ENCODE data around the gene ATP5MG. TPM values are rescaled to one million over a fixed set of nuclear protein-coding genes. Genes with fewer than 3 reads are reported as not detected.

ATP5MG gene
- total and polyA plus RNA-seq, 2 of the 8 experiments (the other 6 are each of a cell fraction or from before 2014, with no cell fraction given) = 237 to 464 TPM

GRCh38 chr11:118435893-118436624 lies 34.7 kb downstream of the ATP5MG start, which contains the start of gene KMT2A (continued):
- TF ChIP-seq SRF (IDR thresholded peaks at IDR 0.05; ENCODE audit: low read depth, low read length) = 0 out of 2 replicates have a peak, but pooled peaks have one; percentile 4
- peak; percentile 65; the same call in 1 of the 2 replicates for TF ChIP-seq GABPA (IDR thresholded peaks at IDR 0.05; ENCODE audit: borderline replicate concordance, insufficient read depth, low read length)
- no peak for TF ChIP-seq POU5F1 (IDR thresholded peaks at IDR 0.05; ENCODE audit: low read depth, low read length)
- TF ChIP-seq CHD1 (IDR thresholded peaks at IDR 0.05; ENCODE audit: low read depth, low read length) = no peak
- TF ChIP-seq CREB1 (IDR thresholded peaks at IDR 0.05) = peak; percentile 66
- TF ChIP-seq BRCA1 (IDR thresholded peaks at IDR 0.05; ENCODE audit: low read depth, low read length) = no peak
- peak; percentile 50; the same call in 1 of the 2 replicates for TF ChIP-seq CHD2 (IDR thresholded peaks at IDR 0.05; ENCODE audit: low read length)
- TF ChIP-seq EP300 (IDR thresholded peaks at IDR 0.05; ENCODE audit: borderline replicate concordance in 1 of 2, low read depth in 2 of 2, low read length in 2 of 2) = no peak
- TF ChIP-seq POLR2A (IDR thresholded peaks at IDR 0.05; ENCODE audit: control extremely low read depth in 1 of 2, low read depth in 2 of 2, low read length in 2 of 2) = peak in 1 of 2 experiments; percentile 49; a peak in 1 of 3 replicates
- no peak for TF ChIP-seq CBX5 (IDR thresholded peaks at IDR 0.05; ENCODE audit: low read depth, low read length)
- no peak for TF ChIP-seq CTCF (IDR thresholded peaks at IDR 0.05; ENCODE audit: control extremely low read depth in 1 of 3, insufficient read depth in 1 of 3, low read depth in 1 of 3, low read length in 3 of 3)
- TF ChIP-seq TCF12 (IDR thresholded peaks at IDR 0.05; ENCODE audit: low read depth, low read length) = peak; percentile 60; the same call in 1 of the 2 replicates
- no peak for TF ChIP-seq MAFK (IDR thresholded peaks at IDR 0.05; ENCODE audit: low read depth, low read length)
- no peak for TF ChIP-seq RXRA (IDR thresholded peaks at IDR 0.05; ENCODE audit: insufficient read depth, low read depth, low read length)
- no peak for TF ChIP-seq EZH2 (IDR thresholded peaks at IDR 0.05; ENCODE audit: low read depth, low read length, severe bottlenecking)
- TF ChIP-seq E2F6 (IDR thresholded peaks at IDR 0.05) = no peak; the same call in 1 of the 2 replicates
- TF ChIP-seq RNF2 (IDR thresholded peaks at IDR 0.05; ENCODE audit: borderline replicate concordance, low read depth, low read length, missing control alignments, poor library complexity, severe bottlenecking) = no peak
- TF ChIP-seq SP4 (IDR thresholded peaks at IDR 0.05; ENCODE audit: low read length) = peak; percentile 31; the same call in 1 of the 2 replicates
- peak; percentile 46; the same call in 1 of the 2 replicates for TF ChIP-seq EGR1 (IDR thresholded peaks at IDR 0.05; ENCODE audit: borderline replicate concordance, low read depth, low read length)
